K562 (cell line): ENCODE results near the gene KDELR3. TPM values are rescaled to one million over a fixed set of nuclear protein-coding genes. Genes with fewer than 3 reads are reported as not detected.

ENCODE experiments used
- ELF4 ChIP-seq: fragments of 450-650 bp; formaldehyde crosslinking; IDR thresholded peaks from 2 replicates; pipeline ENCODE4 v1.4.0; 2022; ENCODE audit warnings: missing genetic modification characterization
- HDAC3 ChIP-seq: fragments of 450-650 bp; IDR thresholded peaks from 2 replicates; pipeline ENCODE4 v1.6.1; 2018; ENCODE audit warnings: borderline replicate concordance, mild to moderate bottlenecking, moderate library complexity; ENCODE audit not compliant: partially characterized antibody
- HIVEP1 ChIP-seq: fragments of 250-450 bp; sonication (Bioruptor Pico); IDR thresholded peaks from 2 replicates; pipeline ENCODE4 v1.4.0; 2020; ENCODE audit warnings: mild to moderate bottlenecking
- NFE2 ChIP-seq: IDR thresholded peaks from 2 replicates; pipeline ENCODE4 v1.6.1; 2014; ENCODE audit warnings: antibody characterized with exemption, low read depth
- ZNF561 ChIP-seq: fragments of 450-650 bp; formaldehyde crosslinking; conservative IDR thresholded peaks from 2 replicates; pipeline ENCODE4 v1.4.0; 2020; ENCODE audit warnings: mild to moderate bottlenecking, moderate library complexity
- polyA plus RNA-seq, 8 experiments: library from polyadenylated mRNA; depleted of rRNA in 4 of 8; stranded (reverse) in 5 of 8; unstranded in 3 of 8; fragments of >200 nt; fragmentation: Nextera tagmentation in 2 of 8; fragmentation: Illumina TruSeq in 1 of 8; extraction: Ambion mirVana in 2 of 8; extraction: Trizol in 1 of 8; gene quantifications; 2 replicates each; pipeline versions ENCODE4 v1.2.1 to v1.2.3, GENCODE V29; 2011 to 2014; ENCODE audit warnings: inconsistent platforms in 1 of 8, missing spikeins in 1 of 8
- total RNA-seq, 7 experiments: library from RNA; depleted of rRNA in 6 of 7; stranded (reverse); fragments of >200 nt in 6 of 7; fragmentation: Illumina TruSeq in 2 of 7; extraction: Trizol in 2 of 7; gene quantifications; 2 replicates each; pipeline versions ENCODE4 v1.2.1 to v1.2.3, GENCODE V29; 2011 to 2021; ENCODE audit warnings: low replicate concordance in 1 of 7
- TF ChIP-seq, protein P1 (sequence below): fragments of 450-650 bp; formaldehyde crosslinking; IDR thresholded peaks from 2 replicates; pipeline ENCODE4 v1.4.0; 2022; ENCODE audit warnings: missing genetic modification characterization
- TF ChIP-seq, protein P2 (sequence below): IDR thresholded peaks from 2 replicates; pipeline ENCODE4 v1.6.1; 2011; ENCODE audit warnings: borderline replicate concordance, low read depth, mild to moderate bottlenecking, moderate library complexity, low read length; ENCODE audit not compliant: insufficient read depth, poor library complexity, severe bottlenecking
- TF ChIP-seq, protein P3 (sequence below): fragments of 250-450 bp; sonication (Bioruptor Pico); IDR thresholded peaks from 2 replicates; pipeline ENCODE4 v1.4.0; 2020; ENCODE audit warnings: borderline replicate concordance

Gene KDELR3
- total and polyA plus RNA-seq, 9 of the 15 experiments (the other 6 are each of a cell fraction or from before 2014, with no cell fraction given), result 7.1 to 44.8 (median 9.6) TPM

DNA sequence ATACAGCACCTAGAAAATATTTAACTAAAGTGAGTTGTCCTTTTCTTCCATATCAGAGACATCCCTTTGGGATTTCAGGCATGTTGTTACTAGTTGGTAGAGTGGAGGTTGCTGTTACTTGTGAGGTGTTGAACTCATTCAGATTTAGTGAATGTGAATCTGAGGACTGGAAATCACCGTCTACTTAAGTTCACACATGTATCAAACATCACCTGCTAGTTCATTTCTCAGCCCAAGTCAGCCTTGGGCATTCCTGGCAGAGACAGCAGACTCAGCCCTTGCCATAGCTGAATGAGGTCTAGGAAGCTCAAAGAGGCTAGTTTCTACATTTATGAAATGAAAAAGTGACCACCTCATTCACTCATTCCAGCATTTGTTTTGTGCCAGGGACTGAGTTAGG, 9.7 kb downstream of the KDELR3 start (continued):
- TF ChIP-seq, protein P1, sequence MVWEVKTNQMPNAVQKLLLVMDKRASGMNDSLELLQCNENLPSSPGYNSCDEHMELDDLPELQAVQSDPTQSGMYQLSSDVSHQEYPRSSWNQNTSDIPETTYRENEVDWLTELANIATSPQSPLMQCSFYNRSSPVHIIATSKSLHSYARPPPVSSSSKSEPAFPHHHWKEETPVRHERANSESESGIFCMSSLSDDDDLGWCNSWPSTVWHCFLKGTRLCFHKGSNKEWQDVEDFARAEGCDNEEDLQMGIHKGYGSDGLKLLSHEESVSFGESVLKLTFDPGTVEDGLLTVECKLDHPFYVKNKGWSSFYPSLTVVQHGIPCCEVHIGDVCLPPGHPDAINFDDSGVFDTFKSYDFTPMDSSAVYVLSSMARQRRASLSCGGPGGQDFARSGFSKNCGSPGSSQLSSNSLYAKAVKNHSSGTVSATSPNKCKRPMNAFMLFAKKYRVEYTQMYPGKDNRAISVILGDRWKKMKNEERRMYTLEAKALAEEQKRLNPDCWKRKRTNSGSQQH, result no peak
- TF ChIP-seq, protein P2, sequence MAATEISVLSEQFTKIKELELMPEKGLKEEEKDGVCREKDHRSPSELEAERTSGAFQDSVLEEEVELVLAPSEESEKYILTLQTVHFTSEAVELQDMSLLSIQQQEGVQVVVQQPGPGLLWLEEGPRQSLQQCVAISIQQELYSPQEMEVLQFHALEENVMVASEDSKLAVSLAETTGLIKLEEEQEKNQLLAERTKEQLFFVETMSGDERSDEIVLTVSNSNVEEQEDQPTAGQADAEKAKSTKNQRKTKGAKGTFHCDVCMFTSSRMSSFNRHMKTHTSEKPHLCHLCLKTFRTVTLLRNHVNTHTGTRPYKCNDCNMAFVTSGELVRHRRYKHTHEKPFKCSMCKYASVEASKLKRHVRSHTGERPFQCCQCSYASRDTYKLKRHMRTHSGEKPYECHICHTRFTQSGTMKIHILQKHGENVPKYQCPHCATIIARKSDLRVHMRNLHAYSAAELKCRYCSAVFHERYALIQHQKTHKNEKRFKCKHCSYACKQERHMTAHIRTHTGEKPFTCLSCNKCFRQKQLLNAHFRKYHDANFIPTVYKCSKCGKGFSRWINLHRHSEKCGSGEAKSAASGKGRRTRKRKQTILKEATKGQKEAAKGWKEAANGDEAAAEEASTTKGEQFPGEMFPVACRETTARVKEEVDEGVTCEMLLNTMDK, result no peak
- TF ChIP-seq NFE2 (no peak), ELF4 (CRISPR knock-in tag) (no peak), ZNF561 (CRISPR knock-in tag) (no peak), HIVEP1 (no peak), HDAC3 (no peak)
- TF ChIP-seq, protein P3, sequence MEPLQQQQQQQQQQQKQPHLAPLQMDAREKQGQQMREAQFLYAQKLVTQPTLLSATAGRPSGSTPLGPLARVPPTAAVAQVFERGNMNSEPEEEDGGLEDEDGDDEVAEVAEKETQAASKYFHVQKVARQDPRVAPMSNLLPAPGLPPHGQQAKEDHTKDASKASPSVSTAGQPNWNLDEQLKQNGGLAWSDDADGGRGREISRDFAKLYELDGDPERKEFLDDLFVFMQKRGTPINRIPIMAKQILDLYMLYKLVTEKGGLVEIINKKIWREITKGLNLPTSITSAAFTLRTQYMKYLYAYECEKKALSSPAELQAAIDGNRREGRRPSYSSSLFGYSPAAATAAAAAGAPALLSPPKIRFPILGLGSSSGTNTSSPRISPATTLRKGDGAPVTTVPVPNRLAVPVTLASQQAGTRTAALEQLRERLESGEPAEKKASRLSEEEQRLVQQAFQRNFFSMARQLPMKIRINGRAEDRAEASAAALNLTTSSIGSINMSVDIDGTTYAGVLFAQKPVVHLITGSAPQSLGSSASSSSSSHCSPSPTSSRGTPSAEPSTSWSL (CRISPR knock-in tag), result no peak
